Measurements from ENCODE around the gene PSMD2. TPM values are rescaled to one million over a fixed set of nuclear protein-coding genes. Genes with fewer than 3 reads are reported as not detected.

The PSMD2 gene
- total and polyA plus RNA-seq, 5 donors: 161 to 230 (median 223) TPM

Other genes with a start within 250 kb of the PSMD2 start
- gene HTR3C, start 246.2 kb upstream of the PSMD2 start, total RNA-seq: not detected
- gene HTR3C, start 246.2 kb upstream of the PSMD2 start, polyA plus RNA-seq: not detected
- gene HTR3E, start 202.2 kb upstream of the PSMD2 start, total RNA-seq: not detected
- gene HTR3E, start 202.2 kb upstream of the PSMD2 start, polyA plus RNA-seq: not detected
- gene EIF2B5, start 163.9 kb upstream of the PSMD2 start, total RNA-seq: 10 to 100 TPM; 30.8 to 34.5 (median 33.0) TPM
- 28.3 TPM for gene EIF2B5, start 163.9 kb upstream of the PSMD2 start, polyA plus RNA-seq
- 10 to 100 TPM; 61.1 to 67.4 (median 65.3) TPM for gene DVL3, start 143.9 kb upstream of the PSMD2 start, total RNA-seq
- 39.8 TPM for gene DVL3, start 143.9 kb upstream of the PSMD2 start, polyA plus RNA-seq
- gene AP2M1, start 124.4 kb upstream of the PSMD2 start, total RNA-seq: 100 to 1,000 TPM; 271 to 340 (median 329) TPM
- gene AP2M1, start 124.4 kb upstream of the PSMD2 start, polyA plus RNA-seq: 330 TPM
- 10 to 100 TPM; 59.2 to 72.9 (median 63.5) TPM for gene ABCF3, start 113.0 kb upstream of the PSMD2 start, total RNA-seq
- 50.9 TPM for gene ABCF3, start 113.0 kb upstream of the PSMD2 start, polyA plus RNA-seq
- not detected for gene VWA5B2, start 69.7 kb upstream of the PSMD2 start, total RNA-seq
- gene VWA5B2, start 69.7 kb upstream of the PSMD2 start, polyA plus RNA-seq: 0.07 TPM
- 10 to 100 TPM; 17.3 to 23.3 (median 21.6) TPM for gene ALG3, start 50.3 kb upstream of the PSMD2 start, total RNA-seq
- 19.3 TPM for gene ALG3, start 50.3 kb upstream of the PSMD2 start, polyA plus RNA-seq
- 1 to 10 TPM; 1.1 to 1.8 (median 1.3) TPM for gene EEF1AKMT4, start 49.6 kb upstream of the PSMD2 start, total RNA-seq
- gene EEF1AKMT4, start 49.6 kb upstream of the PSMD2 start, polyA plus RNA-seq: 1.7 TPM
- gene CAMK2N2, start 37.7 kb upstream of the PSMD2 start, total RNA-seq: under 1 TPM in 1 of 4 donors, not detected in 3; 0.50 TPM
- 0.07 TPM for gene CAMK2N2, start 37.7 kb upstream of the PSMD2 start, polyA plus RNA-seq
- 1 to 10 TPM; 1.2 to 6.6 (median 3.6) TPM for gene ECE2, start 23.2 kb upstream of the PSMD2 start, total RNA-seq
- 2.6 TPM for gene ECE2, start 23.2 kb upstream of the PSMD2 start, polyA plus RNA-seq
- gene EIF4G1, start 15.4 kb downstream of the PSMD2 start, total RNA-seq: 100 to 1,000 TPM; 215 to 301 (median 245) TPM
- 203 TPM for gene EIF4G1, start 15.4 kb downstream of the PSMD2 start, polyA plus RNA-seq
- 10 to 100 TPM; 26.5 to 41.1 (median 33.6) TPM for gene FAM131A, start 38.4 kb downstream of the PSMD2 start, total RNA-seq
- gene FAM131A, start 38.4 kb downstream of the PSMD2 start, polyA plus RNA-seq: 34.3 TPM
- 1 to 10 TPM; 2.0 to 4.9 (median 3.6) TPM for gene CLCN2, start 62.4 kb downstream of the PSMD2 start, total RNA-seq
- 2.7 TPM for gene CLCN2, start 62.4 kb downstream of the PSMD2 start, polyA plus RNA-seq
- 10 to 100 TPM; 24.4 to 32.9 (median 30.1) TPM for gene POLR2H, start 62.5 kb downstream of the PSMD2 start, total RNA-seq
- gene POLR2H, start 62.5 kb downstream of the PSMD2 start, polyA plus RNA-seq: 37.6 TPM
- gene THPO, start 79.0 kb downstream of the PSMD2 start, total RNA-seq: under 1 TPM; 0.23 to 0.47 (median 0.29) TPM
- 0.34 TPM for gene THPO, start 79.0 kb downstream of the PSMD2 start, polyA plus RNA-seq
- 10 to 100 TPM in 3 of 4 donors, 1 to 10 TPM in 1; 8.6 to 11.3 (median 10.4) TPM for gene CHRD, start 80.8 kb downstream of the PSMD2 start, total RNA-seq
- gene CHRD, start 80.8 kb downstream of the PSMD2 start, polyA plus RNA-seq: 12.1 TPM